Pulmonary artery endothelial cell (primary cell): ENCODE measurements around the gene ABHD5. TPM values are rescaled to one million over a fixed set of nuclear protein-coding genes. Genes with fewer than 3 reads are reported as not detected.
A peak's percentile ranks its signal among the peaks of the same experiment; 100 is the strongest.

Source experiments
- DNase-seq: peaks from one replicate; pipeline ENCODE4 v3.0.0-alpha.2; 2011; ENCODE audit warnings: low read depth, low spot score
- total RNA-seq: library from RNA; depleted of rRNA; stranded (reverse); fragments of >200 nt; gene quantifications from 2 replicates; pipeline ENCODE4 v1.2.3, GENCODE V29; 2014

The ABHD5 gene
- total RNA-seq, 1 donor from 2014 or later: 23.7 TPM

GRCh38 chr3:43755516-43756200, 64.9 kb downstream of the ABHD5 start:
- DNase-seq: no peak

- DNase-seq: no peak
Measured at GRCh38 chr3:43757666-43758321, 67.1 kb downstream of the ABHD5 start.

- DNase-seq: no peak
Measured at GRCh38 chr3:43758592-43759225, 68.0 kb downstream of the ABHD5 start.

GRCh38 chr3:43759297-43759782, 68.6 kb downstream of the ABHD5 start:
- DNase-seq: no peak

- no peak for DNase-seq
Measured at GRCh38 chr3:43759938-43760337, 69.2 kb downstream of the ABHD5 start.

GRCh38 chr3:43760938-43761337, 70.2 kb downstream of the ABHD5 start:
- DNase-seq: no peak

- no peak for DNase-seq
Measured at GRCh38 chr3:43762451-43762850, 71.7 kb downstream of the ABHD5 start.

GRCh38 chr3:43764056-43764455, 73.3 kb downstream of the ABHD5 start:
- no peak for DNase-seq

GRCh38 chr3:43764471-43764870, 73.7 kb downstream of the ABHD5 start:
- no peak for DNase-seq

GRCh38 chr3:43765521-43765971, 74.8 kb downstream of the ABHD5 start:
- DNase-seq: no peak

- DNase-seq: no peak
Measured at GRCh38 chr3:43766672-43767465, 76.1 kb downstream of the ABHD5 start.

- DNase-seq: no peak
Measured at GRCh38 chr3:43768381-43768973, 77.7 kb downstream of the ABHD5 start.

- DNase-seq: peak; percentile 73
Measured at GRCh38 chr3:43769097-43769884, 78.6 kb downstream of the ABHD5 start.

GRCh38 chr3:43769885-43770425, 79.2 kb downstream of the ABHD5 start:
- no peak for DNase-seq

GRCh38 chr3:43770426-43771103, 79.8 kb downstream of the ABHD5 start:
- DNase-seq: no peak

- DNase-seq: no peak
Measured at GRCh38 chr3:43771610-43772009, 80.9 kb downstream of the ABHD5 start.

- DNase-seq: no peak
Measured at GRCh38 chr3:43773273-43774094, 82.7 kb downstream of the ABHD5 start.

- no peak for DNase-seq
Measured at GRCh38 chr3:43774799-43775198, 84.1 kb downstream of the ABHD5 start.

- no peak for DNase-seq
Measured at GRCh38 chr3:43776101-43776500, 85.4 kb downstream of the ABHD5 start.
